NB4 (cell line): ENCODE data around the gene C6orf47.
A peak's percentile ranks its signal among the peaks of the same experiment; 100 is the strongest.

Experiments used
- DNase-seq: peaks from one replicate; pipeline ENCODE4 v3.0.0; 2010; ENCODE audit warnings: low read depth
- H3K4me3 ChIP-seq: one replicate; pipeline ENCODE4 v1.5.1; 2011; ENCODE audit warnings: mild to moderate bottlenecking, low read depth, low read length, moderate library complexity
- CTCF ChIP-seq: IDR thresholded peaks from one replicate; pipeline ENCODE4 v1.5.1; 2012; ENCODE audit warnings: low read depth, low read length
- MAX ChIP-seq: IDR thresholded peaks from 2 replicates; pipeline ENCODE4 v1.6.1; 2011; ENCODE audit warnings: low read depth, low read length
- MYC ChIP-seq: IDR thresholded peaks from 2 replicates; pipeline ENCODE4 v1.6.1; 2011; ENCODE audit warnings: low read depth, low read length
- POLR2A ChIP-seq: IDR thresholded peaks from 2 replicates; pipeline ENCODE4 v1.6.1; 2011; ENCODE audit warnings: mild to moderate bottlenecking; ENCODE audit not compliant: insufficient read length; ENCODE audit errors: extremely low read depth

Gene C6orf47

GRCh38 chr6:31617010-31617409, 43.6 kb downstream of the C6orf47 start:
- H3K4me3 ChIP-seq = peak overlapping the region; percentile 87
- TF ChIP-seq POLR2A (no peak), MAX (no peak), CTCF (no peak), MYC (no peak)
- DNase-seq = no peak

- DNase-seq = peak; percentile 98
- TF ChIP-seq POLR2A = peak; percentile 68
- TF ChIP-seq MYC = peak; percentile 95
- TF ChIP-seq MAX = peak; percentile 81
- TF ChIP-seq CTCF = no peak
- peak overlapping the region; percentile 87 for H3K4me3 ChIP-seq
Measured at GRCh38 chr6:31615748-31616147, 44.8 kb downstream of the C6orf47 start.

- H3K4me3 ChIP-seq = peak within 1 kb of the TSS; percentile 87
- TF ChIP-seq POLR2A (no peak), MYC (no peak), MAX (no peak)
- DNase-seq = peak; percentile 82
Measured at GRCh38 chr6:31614684-31615578, 45.6 kb downstream of the C6orf47 start, which contains the start of gene AIF1. Gene AIF1, plus strand, starts transcription at chr6:31615234. Its CDS starts 96 bp downstream, at chr6:31615330.

- peak; percentile 45 for DNase-seq
- TF ChIP-seq CTCF = no peak
- TF ChIP-seq MYC = no peak
- TF ChIP-seq MAX = no peak
- no peak for TF ChIP-seq POLR2A
- peak overlapping the region; percentile 87 for H3K4me3 ChIP-seq
Measured at GRCh38 chr6:31614075-31614619, 46.4 kb downstream of the C6orf47 start.

- no peak overlapping the region for H3K4me3 ChIP-seq
- DNase-seq = no peak
- TF ChIP-seq CTCF = no peak
- no peak for TF ChIP-seq MYC
- no peak for TF ChIP-seq MAX
- TF ChIP-seq POLR2A = no peak
Measured at GRCh38 chr6:31610968-31611367, 49.6 kb downstream of the C6orf47 start.
